GM23338 (cell line): ENCODE measurements around the gene FMN2. TPM values are rescaled to one million over a fixed set of nuclear protein-coding genes. Genes with fewer than 3 reads are reported as not detected.

Experiments
- ATAC-seq: fragments of 200-7000 bp; cut with Tn5 transposase; 3 replicates; pipeline ENCODE4 v1.9.1; 2020
- DNase-seq: peaks from one replicate; pipeline ENCODE4 v3.0.0-alpha.2; 2015; ENCODE audit warnings: low spot score
- H2AFZ ChIP-seq: fragments of 200-600 bp; sonication (generic); 2 replicates; pipeline ENCODE4 v1.8.0; 2016; ENCODE audit warnings: antibody characterized with exemption, mild to moderate bottlenecking, moderate library complexity
- H3F3A ChIP-seq: fragments of 200-600 bp; sonication (generic); replicated peaks from 2 replicates; pipeline ENCODE4 v1.8.0; 2017; ENCODE audit warnings: antibody characterized with exemption, mixed run types, low read depth
- H3K27ac ChIP-seq: fragments of 200-600 bp; sonication (generic); 2 replicates; pipeline ENCODE4 v1.6.1; 2016; ENCODE audit warnings: low read depth
- H3K27me3 ChIP-seq: fragments of 200-600 bp; sonication (generic); 2 replicates; pipeline ENCODE4 v1.8.0; 2016; ENCODE audit warnings: mild to moderate bottlenecking, mixed run types, moderate library complexity; ENCODE audit not compliant: insufficient read depth
- H3K36me3 ChIP-seq: fragments of 200-600 bp; sonication (generic); 2 replicates; pipeline ENCODE4 v1.8.0; 2016; ENCODE audit warnings: mild to moderate bottlenecking; ENCODE audit not compliant: insufficient read depth
- H3K4me1 ChIP-seq: fragments of 200-600 bp; sonication (generic); 2 replicates; pipeline ENCODE4 v1.8.0; 2016; ENCODE audit warnings: mild to moderate bottlenecking, moderate library complexity; ENCODE audit not compliant: insufficient read depth
- H3K4me2 ChIP-seq: fragments of 200-600 bp; sonication (generic); 2 replicates; pipeline ENCODE4 v1.7.1; 2017; ENCODE audit warnings: mixed run types
- H3K4me3 ChIP-seq: fragments of 200-600 bp; sonication (generic); 2 replicates; pipeline ENCODE4 v1.6.1; 2016; ENCODE audit warnings: mixed run types
- H3K79me2 ChIP-seq: fragments of 200-600 bp; sonication (generic); replicated peaks from 2 replicates; pipeline ENCODE4 v1.8.0; 2017; ENCODE audit warnings: mild to moderate bottlenecking; ENCODE audit not compliant: insufficient read depth
- H3K9me2 ChIP-seq: fragments of 200-600 bp; sonication (generic); 2 replicates; pipeline ENCODE4 v1.8.0; 2017; ENCODE audit not compliant: insufficient read depth
- H4K20me1 ChIP-seq: fragments of 200-600 bp; sonication (generic); replicated peaks from 2 replicates; pipeline ENCODE4 v1.8.0; 2017; ENCODE audit warnings: mild to moderate bottlenecking; ENCODE audit not compliant: insufficient read depth
- H3K27ac Mint-ChIP-seq: 2 replicates; pipeline ENCODE4 v1.8.0; 2020; ENCODE audit warnings: inconsistent platforms, mild to moderate bottlenecking, moderate library complexity, mixed read lengths
- H3K27me3 Mint-ChIP-seq: 3 replicates; pipeline ENCODE4 v1.8.0; 2022; ENCODE audit warnings: low read depth, mild to moderate bottlenecking, moderate library complexity, mixed read lengths, inconsistent platforms; ENCODE audit not compliant: insufficient read depth, poor library complexity
- H3K36me3 Mint-ChIP-seq: 3 replicates; pipeline ENCODE4 v1.8.0; 2021; ENCODE audit warnings: low read depth, mild to moderate bottlenecking, inconsistent platforms, moderate library complexity, mixed read lengths
- H3K4me1 Mint-ChIP-seq: 3 replicates; pipeline ENCODE4 v1.8.0; 2020; ENCODE audit warnings: mild to moderate bottlenecking, inconsistent platforms, mixed read lengths
- H3K4me3 Mint-ChIP-seq: 3 replicates; pipeline ENCODE4 v1.8.0; 2021; ENCODE audit warnings: moderate library complexity, mild to moderate bottlenecking, inconsistent platforms, mixed read lengths
- H3K9me3 Mint-ChIP-seq: 3 replicates; pipeline ENCODE4 v1.8.0; 2020; ENCODE audit warnings: moderate library complexity, mild to moderate bottlenecking, inconsistent platforms, mixed read lengths
- CREB1 ChIP-seq: fragments of 250-450 bp; sonication (Bioruptor Pico); IDR thresholded peaks from 2 replicates; pipeline ENCODE4 v1.5.0; 2020; ENCODE audit warnings: low read depth, mild to moderate bottlenecking, moderate library complexity
- POLR2AphosphoS5 ChIP-seq: IDR thresholded peaks from 2 replicates; pipeline ENCODE4 v1.6.1; 2016; ENCODE audit warnings: antibody characterized with exemption, low read depth
- ZNF114 ChIP-seq: fragments of 250-450 bp; sonication (Bioruptor Pico); IDR thresholded peaks from 2 replicates; pipeline ENCODE4 v1.5.0; 2020; ENCODE audit warnings: mild to moderate bottlenecking, moderate library complexity
- ZNF331 ChIP-seq: fragments of 250-450 bp; sonication (Bioruptor Pico); IDR thresholded peaks from 2 replicates; pipeline ENCODE4 v1.5.0; 2020; ENCODE audit warnings: low read depth, mild to moderate bottlenecking, moderate library complexity
- polyA plus RNA-seq: library from polyadenylated mRNA; unstranded; fragments of >200 nt; fragmentation: Nextera tagmentation; extraction: Ambion mirVana; gene quantifications from 2 replicates; pipeline ENCODE4 v1.2.1, GENCODE V29; 2016
- total RNA-seq: library from RNA; depleted of rRNA; stranded (reverse); fragments of >200 nt; shearing (Covaris generic); gene quantifications from 2 replicates; pipeline ENCODE4 v1.2.3, GENCODE V29; 2014
- TF ChIP-seq, protein P1 (sequence below), 2 experiments: fragments of 200-600 bp in 1 of 2; sonication (generic) in 1 of 2; conservative IDR thresholded peaks; 2 replicates each; pipeline versions ENCODE4 v1.5.1 to v1.6.1; 2016 to 2017; ENCODE audit warnings: antibody characterized with exemption in 2 of 2, low read depth in 2 of 2, mild to moderate bottlenecking in 2 of 2, moderate library complexity in 1 of 2
- TF ChIP-seq, protein P2 (sequence below): fragments of 250-450 bp; sonication (Bioruptor Pico); IDR thresholded peaks from 2 replicates; pipeline ENCODE4 v1.5.0; 2020; ENCODE audit warnings: mild to moderate bottlenecking, moderate library complexity

The FMN2 gene
- total and polyA plus RNA-seq, 2 experiments from 2014 or later, result 1.5 to 2.5 TPM

- H4K20me1 ChIP-seq, result no peaks in the 10 kb centered on the region
- no peaks in the 10 kb centered on the region for H3F3A ChIP-seq
- Mint-ChIP-seq H3K36me3 (peaks cover 6% of the 10 kb centered on the region; the same call in 1 of the 3 replicates), H3K4me3 (no peak overlapping the region), H3K27me3 (no peaks in the 10 kb centered on the region), H3K27ac (no peak overlapping the region), H3K4me1 (no peaks in the 10 kb centered on the region), H3K9me3 (peaks cover 14% of the 10 kb centered on the region)
- H3K9me2 ChIP-seq, result no peaks in the 10 kb centered on the region
- H3K4me3 ChIP-seq, result no peak overlapping the region
- no peak overlapping the region for H3K4me2 ChIP-seq
- no peak overlapping the region for H2AFZ ChIP-seq
- no peak for DNase-seq
- no peaks in the 10 kb centered on the region for H3K27me3 ChIP-seq
- no peaks in the 10 kb centered on the region for H3K4me1 ChIP-seq
- TF ChIP-seq POLR2AphosphoS5 (no peak), ZNF114 (CRISPR knock-in tag) (no peak), ZNF331 (CRISPR knock-in tag) (no peak), CREB1 (CRISPR knock-in tag) (no peak)
- TF ChIP-seq, protein P1, sequence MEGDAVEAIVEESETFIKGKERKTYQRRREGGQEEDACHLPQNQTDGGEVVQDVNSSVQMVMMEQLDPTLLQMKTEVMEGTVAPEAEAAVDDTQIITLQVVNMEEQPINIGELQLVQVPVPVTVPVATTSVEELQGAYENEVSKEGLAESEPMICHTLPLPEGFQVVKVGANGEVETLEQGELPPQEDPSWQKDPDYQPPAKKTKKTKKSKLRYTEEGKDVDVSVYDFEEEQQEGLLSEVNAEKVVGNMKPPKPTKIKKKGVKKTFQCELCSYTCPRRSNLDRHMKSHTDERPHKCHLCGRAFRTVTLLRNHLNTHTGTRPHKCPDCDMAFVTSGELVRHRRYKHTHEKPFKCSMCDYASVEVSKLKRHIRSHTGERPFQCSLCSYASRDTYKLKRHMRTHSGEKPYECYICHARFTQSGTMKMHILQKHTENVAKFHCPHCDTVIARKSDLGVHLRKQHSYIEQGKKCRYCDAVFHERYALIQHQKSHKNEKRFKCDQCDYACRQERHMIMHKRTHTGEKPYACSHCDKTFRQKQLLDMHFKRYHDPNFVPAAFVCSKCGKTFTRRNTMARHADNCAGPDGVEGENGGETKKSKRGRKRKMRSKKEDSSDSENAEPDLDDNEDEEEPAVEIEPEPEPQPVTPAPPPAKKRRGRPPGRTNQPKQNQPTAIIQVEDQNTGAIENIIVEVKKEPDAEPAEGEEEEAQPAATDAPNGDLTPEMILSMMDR (conservative IDR thresholded peaks at IDR 0.05; ENCODE audit: low read depth in 2 of 2), result no peak
- TF ChIP-seq, protein P2, sequence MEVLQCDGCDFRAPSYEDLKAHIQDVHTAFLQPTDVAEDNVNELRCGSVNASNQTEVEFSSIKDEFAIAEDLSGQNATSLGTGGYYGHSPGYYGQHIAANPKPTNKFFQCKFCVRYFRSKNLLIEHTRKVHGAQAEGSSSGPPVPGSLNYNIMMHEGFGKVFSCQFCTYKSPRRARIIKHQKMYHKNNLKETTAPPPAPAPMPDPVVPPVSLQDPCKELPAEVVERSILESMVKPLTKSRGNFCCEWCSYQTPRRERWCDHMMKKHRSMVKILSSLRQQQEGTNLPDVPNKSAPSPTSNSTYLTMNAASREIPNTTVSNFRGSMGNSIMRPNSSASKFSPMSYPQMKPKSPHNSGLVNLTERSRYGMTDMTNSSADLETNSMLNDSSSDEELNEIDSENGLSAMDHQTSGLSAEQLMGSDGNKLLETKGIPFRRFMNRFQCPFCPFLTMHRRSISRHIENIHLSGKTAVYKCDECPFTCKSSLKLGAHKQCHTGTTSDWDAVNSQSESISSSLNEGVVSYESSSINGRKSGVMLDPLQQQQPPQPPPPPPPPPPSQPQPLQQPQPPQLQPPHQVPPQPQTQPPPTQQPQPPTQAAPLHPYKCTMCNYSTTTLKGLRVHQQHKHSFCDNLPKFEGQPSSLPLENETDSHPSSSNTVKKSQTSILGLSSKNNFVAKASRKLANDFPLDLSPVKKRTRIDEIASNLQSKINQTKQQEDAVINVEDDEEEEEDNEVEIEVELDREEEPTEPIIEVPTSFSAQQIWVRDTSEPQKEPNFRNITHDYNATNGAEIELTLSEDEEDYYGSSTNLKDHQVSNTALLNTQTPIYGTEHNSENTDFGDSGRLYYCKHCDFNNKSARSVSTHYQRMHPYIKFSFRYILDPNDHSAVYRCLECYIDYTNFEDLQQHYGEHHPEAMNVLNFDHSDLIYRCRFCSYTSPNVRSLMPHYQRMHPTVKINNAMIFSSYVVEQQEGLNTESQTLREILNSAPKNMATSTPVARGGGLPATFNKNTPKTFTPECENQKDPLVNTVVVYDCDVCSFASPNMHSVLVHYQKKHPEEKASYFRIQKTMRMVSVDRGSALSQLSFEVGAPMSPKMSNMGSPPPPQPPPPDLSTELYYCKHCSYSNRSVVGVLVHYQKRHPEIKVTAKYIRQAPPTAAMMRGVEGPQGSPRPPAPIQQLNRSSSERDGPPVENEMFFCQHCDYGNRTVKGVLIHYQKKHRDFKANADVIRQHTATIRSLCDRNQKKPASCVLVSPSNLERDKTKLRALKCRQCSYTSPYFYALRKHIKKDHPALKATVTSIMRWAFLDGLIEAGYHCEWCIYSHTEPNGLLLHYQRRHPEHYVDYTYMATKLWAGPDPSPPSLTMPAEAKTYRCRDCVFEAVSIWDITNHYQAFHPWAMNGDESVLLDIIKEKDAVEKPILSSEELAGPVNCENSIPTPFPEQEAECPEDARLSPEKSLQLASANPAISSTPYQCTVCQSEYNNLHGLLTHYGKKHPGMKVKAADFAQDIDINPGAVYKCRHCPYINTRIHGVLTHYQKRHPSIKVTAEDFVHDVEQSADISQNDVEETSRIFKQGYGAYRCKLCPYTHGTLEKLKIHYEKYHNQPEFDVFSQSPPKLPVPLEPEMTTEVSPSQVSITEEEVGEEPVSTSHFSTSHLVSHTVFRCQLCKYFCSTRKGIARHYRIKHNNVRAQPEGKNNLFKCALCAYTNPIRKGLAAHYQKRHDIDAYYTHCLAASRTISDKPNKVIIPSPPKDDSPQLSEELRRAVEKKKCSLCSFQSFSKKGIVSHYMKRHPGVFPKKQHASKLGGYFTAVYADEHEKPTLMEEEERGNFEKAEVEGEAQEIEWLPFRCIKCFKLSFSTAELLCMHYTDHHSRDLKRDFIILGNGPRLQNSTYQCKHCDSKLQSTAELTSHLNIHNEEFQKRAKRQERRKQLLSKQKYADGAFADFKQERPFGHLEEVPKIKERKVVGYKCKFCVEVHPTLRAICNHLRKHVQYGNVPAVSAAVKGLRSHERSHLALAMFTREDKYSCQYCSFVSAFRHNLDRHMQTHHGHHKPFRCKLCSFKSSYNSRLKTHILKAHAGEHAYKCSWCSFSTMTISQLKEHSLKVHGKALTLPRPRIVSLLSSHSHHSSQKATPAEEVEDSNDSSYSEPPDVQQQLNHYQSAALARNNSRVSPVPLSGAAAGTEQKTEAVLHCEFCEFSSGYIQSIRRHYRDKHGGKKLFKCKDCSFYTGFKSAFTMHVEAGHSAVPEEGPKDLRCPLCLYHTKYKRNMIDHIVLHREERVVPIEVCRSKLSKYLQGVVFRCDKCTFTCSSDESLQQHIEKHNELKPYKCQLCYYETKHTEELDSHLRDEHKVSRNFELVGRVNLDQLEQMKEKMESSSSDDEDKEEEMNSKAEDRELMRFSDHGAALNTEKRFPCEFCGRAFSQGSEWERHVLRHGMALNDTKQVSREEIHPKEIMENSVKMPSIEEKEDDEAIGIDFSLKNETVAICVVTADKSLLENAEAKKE (CRISPR knock-in tag), result no peak
- no peak overlapping the region for H3K27ac ChIP-seq
- H3K79me2 ChIP-seq, result no peaks in the 10 kb centered on the region
- no peaks in the 10 kb centered on the region for H3K36me3 ChIP-seq
- no peak for ATAC-seq
These were observed 108.3 kb downstream of the FMN2 start for GRCh38 chr1:240199758-240200645.
